ENCODE results near the gene PHYH. TPM values are rescaled to one million over a fixed set of nuclear protein-coding genes. Genes with fewer than 3 reads are reported as not detected.
"Not testable (repeated sequence)": the region's sequence is repeated elsewhere in the genome, so short reads cannot be mapped to it uniquely, and the experiment has no call there.

PHYH gene
- total and polyA plus RNA-seq, 2 donors = 20.8 to 38.3 TPM

- DNase-seq (ENCODE audit: extremely low spot score); H3K4me3 ChIP-seq (ENCODE audit: low read depth, low read length); H3K4me1 ChIP-seq (ENCODE audit: insufficient read depth); H3K36me3 ChIP-seq (ENCODE audit: insufficient read depth); H3K27ac ChIP-seq (ENCODE audit: low read depth): not testable (repeated sequence)
- WGBS = 98% methylated on average over 11 of the region's 11 CpGs
These were observed 23.7 kb downstream of the PHYH start for GRCh38 chr10:13276146-13276545.

DNA sequence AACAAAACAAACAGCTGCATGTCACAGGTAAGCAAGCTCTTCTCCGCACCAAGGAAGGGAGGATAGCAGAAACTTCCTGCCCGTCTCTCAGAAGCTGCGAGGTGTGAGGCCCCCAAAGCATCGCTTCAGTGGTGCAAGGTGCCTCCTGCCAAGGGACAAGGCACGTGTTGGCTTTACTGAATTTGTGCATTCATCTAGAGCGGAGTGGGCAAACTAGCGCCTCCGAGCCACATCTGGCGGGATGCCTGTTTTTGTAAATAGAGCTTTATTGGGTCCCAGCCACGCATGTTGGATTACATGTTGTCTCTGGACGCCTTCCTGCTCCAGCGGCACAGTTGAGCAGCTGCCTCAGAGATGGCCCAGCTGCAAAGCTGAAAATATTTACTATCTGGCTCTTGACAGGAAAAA, 27.7 kb downstream of the PHYH start:
- no peaks in the 10 kb centered on the region for H3K36me3 ChIP-seq (ENCODE audit: insufficient read depth)
- peak; percentile 64 for DNase-seq (ENCODE audit: extremely low spot score)
- 29% methylated on average over 12 of the region's 12 CpGs for WGBS
- H3K27ac ChIP-seq (ENCODE audit: low read depth) = no peak overlapping the region
- no peak overlapping the region for H3K4me3 ChIP-seq (ENCODE audit: low read depth, low read length)
- H3K4me1 ChIP-seq (ENCODE audit: insufficient read depth) = no peaks in the 10 kb centered on the region

- H3K4me1 ChIP-seq (ENCODE audit: insufficient read depth) = no peaks in the 10 kb centered on the region
- peak overlapping the region; percentile 28 for H3K27ac ChIP-seq (ENCODE audit: low read depth)
- DNase-seq (ENCODE audit: extremely low spot score) = no peak
- H3K36me3 ChIP-seq (ENCODE audit: insufficient read depth) = no peaks in the 10 kb centered on the region
- 47% methylated on average over 14 of the region's 14 CpGs for WGBS
- no peak overlapping the region for H3K4me3 ChIP-seq (ENCODE audit: low read depth, low read length)
These were observed 28.2 kb downstream of the PHYH start for GRCh38 chr10:13271552-13272163.

- H3K4me1 ChIP-seq (ENCODE audit: insufficient read depth) = no peaks in the 10 kb centered on the region
- H3K4me3 ChIP-seq (ENCODE audit: low read depth, low read length) = no peak overlapping the region
- no peaks in the 10 kb centered on the region for H3K36me3 ChIP-seq (ENCODE audit: insufficient read depth)
- no peak overlapping the region for H3K27ac ChIP-seq (ENCODE audit: low read depth)
- DNase-seq (ENCODE audit: extremely low spot score) = no peak
- WGBS = 75% methylated on average over 9 of the region's 9 CpGs
These were observed 28.9 kb downstream of the PHYH start for GRCh38 chr10:13270877-13271551.

GRCh38 chr10:13268841-13269240, 31.0 kb downstream of the PHYH start:
- Histone ChIP-seq H3K4me3 (ENCODE audit: low read depth, low read length) (no peak overlapping the region), H3K36me3 (ENCODE audit: insufficient read depth) (no peaks in the 10 kb centered on the region), H3K27ac (ENCODE audit: low read depth) (no peak overlapping the region), H3K4me1 (ENCODE audit: insufficient read depth) (no peaks in the 10 kb centered on the region)
- WGBS = 10% methylated on average over 3 of the region's 3 CpGs
- DNase-seq (ENCODE audit: extremely low spot score) = no peak

DNA sequence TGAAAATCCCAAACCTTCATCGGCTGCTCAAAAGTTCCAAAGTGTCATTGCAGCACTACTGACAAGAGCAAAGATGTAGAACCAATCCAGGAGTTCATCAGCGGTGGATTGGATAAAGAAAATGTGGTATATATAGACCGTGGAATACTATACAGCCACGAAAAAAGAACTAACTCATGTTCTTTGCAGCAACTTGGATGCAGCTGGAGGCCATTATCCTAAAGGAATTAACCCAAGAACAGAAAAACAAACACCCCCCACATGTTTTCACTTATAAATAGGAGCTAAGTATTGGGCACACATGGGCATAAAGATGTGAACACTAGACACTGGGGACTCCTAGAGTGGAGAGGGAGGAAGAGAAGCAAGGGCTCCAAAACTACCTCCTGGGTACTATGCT, 31.6 kb downstream of the PHYH start:
- Histone ChIP-seq H3K4me3 (ENCODE audit: low read depth, low read length) (no peak overlapping the region), H3K36me3 (ENCODE audit: insufficient read depth) (no peaks in the 10 kb centered on the region), H3K4me1 (ENCODE audit: insufficient read depth) (no peaks in the 10 kb centered on the region), H3K27ac (ENCODE audit: low read depth) (no peak overlapping the region)
- no peak for DNase-seq (ENCODE audit: extremely low spot score)
- 73% methylated on average over 4 of the region's 4 CpGs for WGBS

DNA sequence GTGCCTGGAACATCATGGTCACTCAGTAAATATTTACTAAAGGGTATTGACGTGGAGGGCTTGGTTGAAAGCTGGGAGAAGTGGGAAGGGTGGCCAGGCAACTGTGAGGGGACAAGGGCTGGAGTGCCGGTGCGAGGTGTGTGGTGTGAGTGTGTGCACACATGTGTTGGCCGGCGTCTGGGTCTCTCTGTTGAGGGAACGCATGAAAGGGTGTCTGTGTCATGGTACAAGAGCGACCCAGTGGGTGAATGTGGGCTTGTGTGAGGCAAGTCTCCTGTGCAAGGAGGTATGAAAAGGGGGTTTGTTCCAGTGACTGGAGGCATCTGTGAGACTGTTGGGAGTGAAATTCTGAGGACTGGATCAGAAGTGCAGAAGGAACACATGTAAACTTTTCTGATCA, 36.3 kb downstream of the PHYH start:
- Histone ChIP-seq H3K4me3 (ENCODE audit: low read depth, low read length) (no peak overlapping the region), H3K27ac (ENCODE audit: low read depth) (no peak overlapping the region), H3K36me3 (ENCODE audit: insufficient read depth) (no peaks in the 10 kb centered on the region), H3K4me1 (ENCODE audit: insufficient read depth) (no peaks in the 10 kb centered on the region)
- 80% methylated on average over 7 of the region's 7 CpGs for WGBS
- DNase-seq (ENCODE audit: extremely low spot score) = no peak

DNA sequence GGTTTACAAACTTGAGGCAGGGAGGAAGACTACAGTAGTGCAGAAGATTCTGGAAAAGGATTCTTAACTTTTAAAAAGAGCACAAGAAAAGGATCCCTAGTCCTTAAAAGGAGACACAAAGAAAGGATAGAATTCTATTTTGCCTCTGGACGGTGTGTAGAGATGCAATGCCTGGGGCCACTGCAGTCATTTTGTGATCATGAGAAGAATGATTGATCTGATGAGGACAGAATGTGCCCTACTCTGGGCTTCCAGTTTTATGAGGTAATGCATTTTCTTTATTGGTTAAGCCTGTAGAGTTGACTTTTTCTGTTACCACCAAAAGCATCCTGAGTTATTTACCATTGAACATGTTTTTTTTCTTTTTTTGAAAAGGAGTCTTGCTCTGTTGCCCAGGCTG, 37.4 kb downstream of the PHYH start:
- H3K27ac ChIP-seq (ENCODE audit: low read depth) = no peak overlapping the region
- DNase-seq (ENCODE audit: extremely low spot score) = no peak
- H3K36me3 ChIP-seq (ENCODE audit: insufficient read depth) = no peaks in the 10 kb centered on the region
- H3K4me1 ChIP-seq (ENCODE audit: insufficient read depth) = no peaks in the 10 kb centered on the region
- WGBS = 92% methylated on average over 1 of the region's 1 CpG
- no peak overlapping the region for H3K4me3 ChIP-seq (ENCODE audit: low read depth, low read length)

DNA sequence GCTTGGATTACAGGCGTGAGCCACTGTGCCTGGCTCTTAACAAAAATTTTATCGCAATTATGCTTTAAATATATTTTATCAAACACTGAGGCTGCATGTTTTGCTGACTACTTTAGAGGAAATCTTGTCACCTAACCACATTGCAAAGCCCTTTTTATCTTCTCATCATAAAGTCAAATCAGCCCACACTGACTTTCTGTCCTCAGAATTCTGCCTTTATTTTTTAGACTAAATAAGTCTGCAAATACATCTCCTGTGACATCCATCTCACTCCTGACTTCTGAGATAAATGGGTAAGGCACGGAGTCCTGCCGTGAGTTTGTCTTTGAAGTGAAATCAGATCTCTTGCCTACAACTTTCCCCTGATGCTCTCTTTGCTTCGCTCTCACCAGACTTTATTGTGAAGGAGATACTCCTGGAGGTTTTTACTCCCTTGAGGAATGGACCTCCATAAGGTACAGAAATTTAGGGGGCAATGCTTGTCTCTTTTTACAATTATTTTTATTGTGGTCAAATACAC, 42.2 kb downstream of the PHYH start:
- H3K36me3 ChIP-seq (ENCODE audit: insufficient read depth) = no peaks in the 10 kb centered on the region
- 68% methylated on average over 5 of the region's 5 CpGs for WGBS

DNA sequence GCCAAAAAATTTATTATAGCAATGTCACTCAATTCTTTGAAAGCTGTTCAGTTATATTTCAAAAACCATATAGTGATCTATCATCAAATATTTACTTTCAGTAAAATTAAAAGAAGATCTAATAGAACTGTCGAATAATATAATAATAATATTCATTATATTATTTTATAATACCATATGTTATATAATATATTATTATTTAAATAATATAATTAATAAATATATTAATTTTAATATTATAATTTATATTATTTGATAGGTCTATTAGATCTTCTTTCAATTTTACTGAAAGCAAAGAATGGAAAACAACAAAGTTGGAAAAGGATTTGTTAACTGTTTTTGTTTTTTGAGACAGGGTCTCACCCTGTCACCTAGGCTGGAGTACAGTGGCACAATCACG, 43.2 kb downstream of the PHYH start:
- Histone ChIP-seq H3K36me3 (ENCODE audit: insufficient read depth) (no peaks in the 10 kb centered on the region), H3K4me3 (ENCODE audit: low read depth, low read length) (no peak overlapping the region), H3K27ac (ENCODE audit: low read depth) (no peak overlapping the region), H3K4me1 (ENCODE audit: insufficient read depth) (no peaks in the 10 kb centered on the region)
- no peak for DNase-seq (ENCODE audit: extremely low spot score)
- WGBS = 90% methylated on average over 2 of the region's 2 CpGs

More for the DNA sequence above, 42.2 kb downstream of the PHYH start:
- Histone ChIP-seq H3K4me3 (ENCODE audit: low read depth, low read length) (no peak overlapping the region), H3K27ac (ENCODE audit: low read depth) (no peak overlapping the region), H3K4me1 (ENCODE audit: insufficient read depth) (no peaks in the 10 kb centered on the region)
- DNase-seq (ENCODE audit: extremely low spot score) = no peak

GRCh38 chr10:13253726-13254125, 46.1 kb downstream of the PHYH start:
- H3K27ac ChIP-seq (ENCODE audit: low read depth) = no peak overlapping the region
- H3K4me3 ChIP-seq (ENCODE audit: low read depth, low read length) = no peak overlapping the region
- H3K4me1 ChIP-seq (ENCODE audit: insufficient read depth) = no peaks in the 10 kb centered on the region
- DNase-seq (ENCODE audit: extremely low spot score) = no peak
- H3K36me3 ChIP-seq (ENCODE audit: insufficient read depth) = no peaks in the 10 kb centered on the region
- WGBS = 88% methylated on average over 4 of the region's 4 CpGs

GRCh38 chr10:13247784-13248183, 52.1 kb downstream of the PHYH start:
- Histone ChIP-seq H3K27ac (ENCODE audit: low read depth) (no peak overlapping the region), H3K36me3 (ENCODE audit: insufficient read depth) (no peaks in the 10 kb centered on the region), H3K4me1 (ENCODE audit: insufficient read depth) (no peaks in the 10 kb centered on the region), H3K4me3 (ENCODE audit: low read depth, low read length) (no peak overlapping the region)
- 92% methylated on average over 4 of the region's 4 CpGs for WGBS
- no peak for DNase-seq (ENCODE audit: extremely low spot score)

GRCh38 chr10:13247246-13247645, 52.6 kb downstream of the PHYH start:
- 60% methylated on average over 9 of the region's 9 CpGs for WGBS
- no peak overlapping the region for H3K4me3 ChIP-seq (ENCODE audit: low read depth, low read length)
- no peaks in the 10 kb centered on the region for H3K4me1 ChIP-seq (ENCODE audit: insufficient read depth)
- DNase-seq (ENCODE audit: extremely low spot score) = no peak
- no peaks in the 10 kb centered on the region for H3K36me3 ChIP-seq (ENCODE audit: insufficient read depth)
- H3K27ac ChIP-seq (ENCODE audit: low read depth) = no peak overlapping the region

DNA sequence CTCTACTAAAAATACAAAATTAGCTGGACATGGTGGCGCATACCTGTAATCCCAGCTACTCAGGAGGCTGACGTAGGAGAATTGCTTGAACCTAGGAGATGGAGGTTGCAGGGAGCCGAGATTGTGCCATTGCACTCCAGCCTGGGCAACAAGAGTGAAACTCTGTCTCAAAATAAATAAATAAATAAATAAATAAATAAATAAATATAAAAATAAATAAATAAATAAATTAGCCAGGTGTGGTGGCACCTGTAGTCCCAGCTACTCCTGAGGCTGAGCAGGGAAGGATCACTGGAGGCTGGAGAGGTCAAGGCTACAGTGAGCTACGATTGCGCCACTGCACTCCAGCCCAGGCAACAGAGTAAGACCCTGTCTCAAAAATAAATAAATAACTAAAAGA, 57.6 kb downstream of the PHYH start:
- H3K27ac ChIP-seq (ENCODE audit: low read depth); H3K36me3 ChIP-seq (ENCODE audit: insufficient read depth); H3K4me1 ChIP-seq (ENCODE audit: insufficient read depth); DNase-seq (ENCODE audit: extremely low spot score); H3K4me3 ChIP-seq (ENCODE audit: low read depth, low read length): not testable (repeated sequence)
- 86% methylated on average over 5 of the region's 5 CpGs for WGBS

Data from urinary bladder (tissue), 4 donors.